Endothelial cell of umbilical vein (primary cell): ENCODE results near the gene OTUB1. TPM values are rescaled to one million over a fixed set of nuclear protein-coding genes. Genes with fewer than 3 reads are reported as not detected.

ENCODE experiments used
- BruUV-seq: library from RNA; stranded (reverse); fragments of 400-500 nt; replicated peaks from 2 replicates; lab custom pipeline; 2021; lab: Mats Ljungman, UMichigan
- CTCF ChIA-PET: fragments of 300-600, 350-600 bp; sonication (Branson Sonifier 250); formaldehyde crosslinking; loops from one replicate; lab custom pipeline; 2021; ENCODE audit warnings: antibody characterized with exemption, inconsistent platforms; lab: Charles Lee
- POLR2A ChIA-PET: fragments of 300-600, 350-600 bp; sonication (Branson Sonifier 250); formaldehyde crosslinking; loops from one replicate; lab custom pipeline; 2021; ENCODE audit warnings: antibody characterized with exemption, inconsistent platforms; lab: Charles Lee
- DNase-seq: peaks from one replicate; pipeline ENCODE4 v3.0.0-alpha.2; 2011; ENCODE audit warnings: low read depth, low spot score
- FAIRE-seq: peaks from 2 replicates; lab custom pipeline; 2011; peaks lifted over from hg19 to GRCh38; lab: Jason Lieb, UNC
- H2AFZ ChIP-seq: 2 replicates; pipeline ENCODE4 v1.6.0; 2012; ENCODE audit warnings: low read depth, low read length, control low read depth, inconsistent platforms
- H3K27ac ChIP-seq: 2 replicates; pipeline ENCODE4 v1.5.1; 2011; ENCODE audit warnings: low read depth, mild to moderate bottlenecking, control low read depth, low read length, moderate library complexity; ENCODE audit not compliant: insufficient read depth
- H3K27me3 ChIP-seq, 2 experiments: 2 replicates each; pipeline versions ENCODE4 v1.6.0 to v1.6.1; 2011; ENCODE audit warnings: low read length in 2 of 2, mixed read lengths in 1 of 2; ENCODE audit not compliant: control insufficient read depth in 2 of 2, insufficient read depth in 2 of 2
- H3K36me3 ChIP-seq, 2 experiments: 2 replicates in 1 of 2; 3 replicates in 1 of 2; pipeline ENCODE4 v1.5.1; 2011; ENCODE audit warnings: low read length in 2 of 2, mild to moderate bottlenecking in 1 of 2, moderate library complexity in 1 of 2; ENCODE audit not compliant: control insufficient read depth in 2 of 2, insufficient read depth in 2 of 2; ENCODE audit errors: extremely low read depth in 1 of 2
- H3K4me1 ChIP-seq: 3 replicates; pipeline ENCODE4 v1.5.1; 2011; ENCODE audit warnings: mild to moderate bottlenecking, low read length; ENCODE audit not compliant: control insufficient read depth, insufficient read depth; ENCODE audit errors: extremely low read depth
- H3K4me2 ChIP-seq: 2 replicates; pipeline ENCODE4 v1.6.1; 2011; ENCODE audit warnings: low read length, control low read depth, mixed read lengths; ENCODE audit not compliant: insufficient read depth
- H3K4me3 ChIP-seq, 3 experiments: fragments of 200-600 bp in 1 of 3; sonication (generic), shearing (Covaris generic) in 1 of 3; replicated peaks in 1 of 3; 2 replicates each; pipeline ENCODE4 v1.5.1; 2011 to 2016; ENCODE audit warnings: control low read depth in 3 of 3, low read length in 3 of 3, mild to moderate bottlenecking in 2 of 3, inconsistent platforms in 1 of 3, low read depth in 1 of 3, moderate library complexity in 1 of 3; ENCODE audit not compliant: insufficient read depth in 1 of 3
- H3K79me2 ChIP-seq: 2 replicates; pipeline ENCODE4 v1.6.0; 2012; ENCODE audit warnings: low read length, inconsistent platforms; ENCODE audit not compliant: control insufficient read depth, insufficient read depth
- H3K9ac ChIP-seq: replicated peaks from 2 replicates; pipeline ENCODE3; 2011; ENCODE audit warnings: low read length, control low read depth; ENCODE audit not compliant: insufficient read depth; ENCODE audit errors: extremely low read depth
- H3K9me1 ChIP-seq: replicated peaks from 3 replicates; pipeline ENCODE4 v1.6.0; 2011; ENCODE audit warnings: mild to moderate bottlenecking, low read length; ENCODE audit not compliant: control insufficient read depth, insufficient read depth; ENCODE audit errors: extremely low read depth
- H3K9me3 ChIP-seq: replicated peaks from 2 replicates; pipeline ENCODE4 v1.5.1; 2012; ENCODE audit warnings: low read length, inconsistent platforms; ENCODE audit not compliant: control insufficient read depth, insufficient read depth
- H4K20me1 ChIP-seq: replicated peaks from 2 replicates; pipeline ENCODE3; 2011; ENCODE audit warnings: mild to moderate bottlenecking, low read length; ENCODE audit not compliant: control insufficient read depth, insufficient read depth; ENCODE audit errors: extremely low read depth
- CTCF ChIP-seq, 2 donors: IDR thresholded peaks; 1 replicate in 1 of 2; 2 replicates in 1 of 2; pipeline ENCODE4 v1.5.1; 2011; ENCODE audit warnings: low read length in 2 of 2, mild to moderate bottlenecking in 2 of 2, moderate library complexity in 2 of 2, control low read depth in 1 of 2, inconsistent platforms in 1 of 2, low read depth in 1 of 2; ENCODE audit not compliant: insufficient read depth in 1 of 2; ENCODE audit errors: extremely low read depth in 1 of 2
- EZH2 ChIP-seq: IDR thresholded peaks from 2 replicates; pipeline ENCODE4 v1.6.1; 2012; ENCODE audit warnings: borderline replicate concordance, low read depth, mild to moderate bottlenecking, moderate library complexity, low read length, inconsistent platforms; ENCODE audit not compliant: severe bottlenecking
- FOS ChIP-seq: IDR thresholded peaks from 2 replicates; pipeline ENCODE4 v1.6.1; 2011; ENCODE audit warnings: mild to moderate bottlenecking, low read length, moderate library complexity, borderline replicate concordance; ENCODE audit not compliant: insufficient read depth
- GATA2 ChIP-seq: IDR thresholded peaks from 2 replicates; pipeline ENCODE4 v1.7.0; 2011; ENCODE audit warnings: low read depth, mild to moderate bottlenecking, moderate library complexity, mixed read lengths, low read length; ENCODE audit not compliant: insufficient read length, insufficient read depth
- JUN ChIP-seq: IDR thresholded peaks from 2 replicates; pipeline ENCODE4 v1.6.1; 2011; ENCODE audit warnings: borderline replicate concordance, low read depth; ENCODE audit not compliant: insufficient read length, insufficient read depth
- MAX ChIP-seq: IDR thresholded peaks from 2 replicates; pipeline ENCODE4 v1.6.1; 2011; ENCODE audit not compliant: insufficient read depth, insufficient read length
- MYC ChIP-seq: IDR thresholded peaks from one replicate; pipeline ENCODE4 v1.6.1; 2011; ENCODE audit warnings: mild to moderate bottlenecking, low read depth, low read length
- POLR2A ChIP-seq: IDR thresholded peaks from 2 replicates; pipeline ENCODE4 v1.6.1; 2012; ENCODE audit warnings: low read depth, mild to moderate bottlenecking, control low read depth, low read length
- POLR2AphosphoS5 ChIP-seq: IDR thresholded peaks from 2 replicates; pipeline ENCODE4 v1.6.1; 2012; ENCODE audit warnings: low read depth, mild to moderate bottlenecking, control low read depth, low read length, moderate library complexity; ENCODE audit not compliant: insufficient read depth
- dilution Hi-C: fragments of 300-500 bp; cut with MboI; formaldehyde crosslinking; loops from one replicate; pipeline ENCODE4 v1.15.0; 2019; ENCODE audit warnings: low sequenced_read_pairs; ENCODE audit not compliant: extremely low pct_ligation_motif_present
- intact Hi-C: fragments of 100-400 bp; cut with micrococcal nuclease; formaldehyde crosslinking; loops from one replicate; pipeline ENCODE4 v1.10.0; 2022
- polyA plus RNA-seq, 4 experiments: library from polyadenylated mRNA; depleted of rRNA in 3 of 4; stranded (reverse) in 3 of 4; unstranded in 1 of 4; fragments of >200 nt; gene quantifications; 2 replicates each; pipeline versions ENCODE4 v1.2.1 to v1.2.3, GENCODE V29; 2011 to 2012; ENCODE audit warnings: missing spikeins in 1 of 4
- total RNA-seq: library from RNA; stranded (reverse); gene quantifications from 2 replicates; pipeline ENCODE4 v1.2.3, GENCODE V29; 2021

The OTUB1 gene
- total and polyA plus RNA-seq, 2 donors (not counting 3 experiments of a cell fraction or from before 2014, with no cell fraction given) = 81.9 to 256 TPM

- H3K27me3 ChIP-seq = no peaks in the 10 kb centered on the region
- H3K27ac ChIP-seq = no peak overlapping the region
- no peaks in the 10 kb centered on the region for H3K79me2 ChIP-seq
- dilution Hi-C loops (no loop called here), intact Hi-C loops (no loop called here)
- no peak for DNase-seq
- no peaks in the 10 kb centered on the region for H3K9me1 ChIP-seq
- CTCF ChIA-PET = no interaction called here
- H3K4me2 ChIP-seq = no peak overlapping the region
- no peaks in the 10 kb centered on the region for H3K9me3 ChIP-seq
- no peak overlapping the region for H3K4me3 ChIP-seq
- H3K4me1 ChIP-seq = no peaks in the 10 kb centered on the region
- H4K20me1 ChIP-seq = no peaks in the 10 kb centered on the region
- no peak overlapping the region for H3K9ac ChIP-seq
- H2AFZ ChIP-seq = no peak overlapping the region
- no peak for FAIRE-seq
- POLR2A ChIA-PET = no interaction called here
- no TSS peak for BruUV-seq
- H3K36me3 ChIP-seq = peaks cover 7 to 37% of the 10 kb centered on the region in 2 experiments
- TF ChIP-seq MYC (no peak), GATA2 (no peak), POLR2A (no peak)
These were observed 34.3 kb upstream of the OTUB1 start for GRCh38 chr11:63951779-63952536.

- intact Hi-C loops = no loop called here
- no peak overlapping the region for H3K4me3 ChIP-seq
- no peaks in the 10 kb centered on the region for H3K27me3 ChIP-seq
- no peaks in the 10 kb centered on the region for H3K79me2 ChIP-seq
- dilution Hi-C loops = no loop called here
- H2AFZ ChIP-seq = no peak overlapping the region
- no peaks in the 10 kb centered on the region for H3K9me3 ChIP-seq
- H4K20me1 ChIP-seq = no peaks in the 10 kb centered on the region
- CTCF ChIA-PET = no interaction called here
- TF ChIP-seq POLR2AphosphoS5 = no peak
- TF ChIP-seq MYC = no peak
- no peak for TF ChIP-seq FOS
- no peak for TF ChIP-seq EZH2
- no peak for TF ChIP-seq CTCF (IDR thresholded peaks at IDR 0.05; ENCODE audit: extremely low read depth in 1 of 2, insufficient read depth in 1 of 2, low read depth in 1 of 2, low read length in 2 of 2)
- no peak for TF ChIP-seq POLR2A
- no peak for TF ChIP-seq MAX
- no peak for TF ChIP-seq GATA2
- no peak for TF ChIP-seq JUN
- H3K4me1 ChIP-seq = no peaks in the 10 kb centered on the region
- POLR2A ChIA-PET = no interaction called here
- no peaks in the 10 kb centered on the region for H3K9me1 ChIP-seq
- H3K27ac ChIP-seq = no peak overlapping the region
- H3K36me3 ChIP-seq = peaks cover 7 to 37% of the 10 kb centered on the region in 2 experiments
- no peak overlapping the region for H3K9ac ChIP-seq
- FAIRE-seq = no peak
- no peak overlapping the region for H3K4me2 ChIP-seq
- BruUV-seq = no TSS peak
- DNase-seq = no peak
These were observed 33.7 kb upstream of the OTUB1 start for GRCh38 chr11:63952570-63952969.
